Globus pallidus (tissue), 1 donor: ENCODE measurements around the gene FAAP100.

ENCODE experiments used
- DNase-seq: peaks from one replicate; pipeline ENCODE4 v3.0.0-alpha.2; 2015; ENCODE audit warnings: low spot score

The FAAP100 gene

DNA sequence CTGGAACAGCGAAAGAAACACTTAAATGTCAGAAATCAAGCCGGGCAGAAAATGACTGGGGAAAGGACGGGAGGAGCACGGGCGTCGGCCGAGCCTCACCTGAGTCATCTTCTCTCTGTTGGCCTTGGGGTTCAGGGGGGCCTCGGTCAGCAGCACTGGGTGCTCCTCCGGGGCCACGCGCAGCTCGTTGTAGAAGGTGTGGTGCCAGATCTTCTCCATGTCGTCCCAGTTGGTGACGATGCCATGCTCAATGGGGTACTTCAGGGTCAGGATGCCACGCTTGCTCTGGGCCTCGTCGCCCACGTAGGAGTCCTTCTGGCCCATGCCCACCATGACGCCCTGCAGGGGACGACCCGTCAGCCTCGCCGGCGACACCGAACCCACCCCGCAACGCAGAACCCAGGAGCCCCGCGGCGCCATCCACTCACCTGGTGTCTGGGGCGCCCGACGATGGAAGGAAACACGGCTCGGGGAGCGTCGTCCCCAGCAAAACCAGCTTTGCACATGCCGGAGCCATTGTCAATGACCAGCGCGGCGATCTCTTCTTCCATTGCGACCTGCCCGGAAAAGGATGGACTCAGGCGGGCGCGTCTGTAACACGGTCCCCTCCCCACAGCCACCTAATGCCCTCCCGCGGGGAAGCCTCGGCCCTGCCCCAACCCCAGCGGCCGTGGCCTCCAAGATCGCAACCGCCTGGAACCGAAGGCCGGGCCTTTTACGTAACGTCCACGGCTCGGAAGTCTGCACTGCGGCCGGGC, 40.2 kb downstream of the FAAP100 start:
- DNase-seq: no peak

DNA sequence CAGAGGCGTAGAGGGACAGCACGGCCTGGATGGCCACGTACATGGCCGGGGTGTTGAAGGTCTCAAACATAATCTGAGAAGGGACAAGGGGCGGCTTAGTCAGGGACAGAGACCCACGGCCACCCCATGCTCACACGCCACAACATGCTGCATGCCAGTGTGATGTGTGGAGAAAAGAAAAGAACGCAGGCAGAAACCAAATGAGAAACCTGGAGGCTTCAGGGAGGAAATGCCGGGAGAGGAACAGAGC, 40.7 kb downstream of the FAAP100 start:
- no peak for DNase-seq

DNA sequence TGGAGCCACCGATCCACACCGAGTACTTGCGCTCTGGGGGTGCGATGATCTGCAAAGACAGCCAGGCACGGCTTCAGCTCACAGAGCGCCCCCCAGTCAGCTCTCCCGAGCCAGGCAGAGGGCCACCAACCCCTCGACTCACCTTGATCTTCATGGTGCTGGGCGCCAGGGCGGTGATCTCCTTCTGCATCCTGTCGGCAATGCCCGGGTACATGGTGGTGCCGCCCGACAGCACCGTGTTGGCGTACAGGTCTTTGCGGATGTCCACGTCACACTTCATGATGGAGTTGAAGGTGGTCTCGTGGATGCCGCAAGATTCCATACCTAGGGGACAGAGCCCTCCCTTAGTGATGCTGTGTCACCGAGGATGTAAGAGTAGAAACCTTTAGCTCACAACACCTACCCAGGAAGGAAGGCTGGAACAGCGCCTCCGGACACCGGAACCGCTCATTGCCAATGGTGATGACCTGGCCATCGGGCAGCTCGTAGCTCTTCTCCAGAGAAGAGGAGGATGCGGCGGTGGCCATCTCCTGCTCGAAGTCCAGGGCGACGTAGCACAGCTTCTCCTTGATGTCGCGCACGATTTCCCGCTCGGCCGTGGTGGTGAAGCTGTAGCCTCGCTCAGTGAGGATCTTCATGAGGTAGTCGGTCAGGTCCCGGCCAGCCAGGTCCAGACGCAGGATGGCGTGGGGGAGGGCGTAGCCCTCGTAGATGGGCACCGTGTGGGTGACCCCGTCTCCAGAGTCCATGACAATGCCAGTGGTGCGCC, 41.2 kb downstream of the FAAP100 start:
- no peak for DNase-seq

DNA sequence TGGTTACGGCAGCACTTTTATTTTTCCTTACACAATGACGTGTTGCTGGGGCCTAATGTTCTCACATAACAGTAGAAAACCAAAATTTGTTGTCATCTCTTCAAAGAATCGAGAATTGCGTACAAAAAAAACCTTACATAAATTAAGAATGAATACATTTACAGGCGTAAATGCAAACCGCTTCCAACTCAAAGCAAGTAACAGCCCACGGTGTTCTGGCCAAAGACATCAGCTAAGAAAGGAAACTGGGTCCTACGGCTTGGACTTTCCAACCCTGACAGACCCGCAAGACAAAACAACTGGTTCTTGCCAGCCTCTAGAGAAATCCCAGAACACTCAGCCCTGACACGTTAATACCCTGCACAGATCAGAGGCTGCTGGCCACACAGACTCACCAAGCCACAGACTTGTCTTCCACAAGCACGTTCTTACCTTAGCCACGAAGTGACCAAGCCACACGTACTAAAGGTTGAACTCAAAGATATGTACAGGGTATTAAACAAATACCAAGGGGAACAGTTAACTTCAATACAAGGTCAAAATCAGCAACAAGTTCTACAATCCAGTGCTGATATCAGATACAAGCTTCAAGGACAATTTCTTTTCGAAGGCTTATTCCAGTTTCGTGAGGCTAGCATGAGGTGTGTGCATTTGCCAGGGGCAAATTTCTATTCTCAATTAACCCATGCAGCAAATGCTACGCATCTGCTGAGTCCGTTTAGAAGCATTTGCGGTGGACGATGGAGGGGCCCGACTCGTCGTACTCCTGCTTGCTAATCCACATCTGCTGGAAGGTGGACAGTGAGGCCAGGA, 42.0 kb downstream of the FAAP100 start:
- no peak for DNase-seq

DNA sequence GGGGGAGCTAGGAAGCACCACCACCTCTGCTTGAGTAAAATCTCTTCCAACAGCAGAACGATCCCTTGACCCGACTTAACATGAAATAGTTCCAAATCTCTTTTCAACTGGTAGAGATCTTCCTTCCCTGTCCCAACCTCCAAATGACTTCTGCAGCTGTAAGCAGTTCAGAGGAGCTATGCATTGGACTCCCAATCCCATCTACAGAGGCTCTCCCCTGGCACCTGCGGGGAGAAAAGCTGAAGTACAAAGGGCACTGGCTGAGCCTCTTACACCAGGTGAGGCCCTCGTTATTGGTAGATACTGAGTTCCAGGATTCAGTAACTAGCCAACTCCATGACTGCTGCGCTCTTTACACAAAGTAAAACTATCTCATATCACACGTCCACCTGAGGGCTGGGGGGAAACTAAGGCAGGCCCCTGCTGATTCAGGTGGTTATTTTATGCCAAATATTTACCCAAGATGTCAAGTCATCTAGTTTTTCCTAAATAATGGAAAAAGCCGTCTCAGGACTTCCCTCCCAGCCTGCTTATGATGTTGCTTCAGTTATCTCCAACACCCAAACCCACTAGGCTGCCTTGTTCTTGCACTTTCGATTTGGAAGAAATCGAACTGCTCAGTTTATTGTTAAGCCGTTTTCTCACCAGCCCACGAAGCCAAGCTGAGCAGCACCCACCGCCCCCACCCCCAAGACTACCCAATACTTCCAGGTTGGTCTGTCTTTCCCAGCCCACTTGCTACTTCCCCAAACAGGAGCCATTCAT, 42.8 kb downstream of the FAAP100 start:
- no peak for DNase-seq

DNA sequence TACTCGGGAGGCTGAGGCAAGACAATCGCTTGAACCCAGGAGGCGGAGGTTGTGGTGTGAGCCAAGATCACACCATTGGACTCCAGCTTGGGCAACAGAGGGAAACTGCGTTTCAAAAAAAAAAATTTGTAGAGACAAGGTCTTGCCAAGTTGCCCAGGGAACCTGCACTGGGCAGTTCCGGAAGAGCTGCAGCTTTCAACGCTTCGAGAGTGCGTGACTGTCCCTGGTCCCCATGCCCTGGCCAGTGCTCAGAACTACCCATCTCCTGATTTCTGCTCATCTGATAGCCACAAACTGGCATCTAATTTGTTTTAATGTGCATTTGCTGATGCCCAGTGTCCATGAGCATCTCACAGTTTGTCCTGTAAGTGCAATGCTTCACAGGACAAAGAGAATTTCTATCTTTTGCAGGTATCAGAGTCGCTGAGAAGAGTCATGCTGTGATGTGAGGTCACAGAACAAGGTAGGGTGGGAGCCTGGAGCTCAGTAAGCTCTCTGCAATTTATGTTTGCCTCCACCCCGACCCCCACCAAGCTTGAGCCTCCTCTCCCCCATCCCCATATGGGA, 43.4 kb downstream of the FAAP100 start:
- no peak for DNase-seq

DNA sequence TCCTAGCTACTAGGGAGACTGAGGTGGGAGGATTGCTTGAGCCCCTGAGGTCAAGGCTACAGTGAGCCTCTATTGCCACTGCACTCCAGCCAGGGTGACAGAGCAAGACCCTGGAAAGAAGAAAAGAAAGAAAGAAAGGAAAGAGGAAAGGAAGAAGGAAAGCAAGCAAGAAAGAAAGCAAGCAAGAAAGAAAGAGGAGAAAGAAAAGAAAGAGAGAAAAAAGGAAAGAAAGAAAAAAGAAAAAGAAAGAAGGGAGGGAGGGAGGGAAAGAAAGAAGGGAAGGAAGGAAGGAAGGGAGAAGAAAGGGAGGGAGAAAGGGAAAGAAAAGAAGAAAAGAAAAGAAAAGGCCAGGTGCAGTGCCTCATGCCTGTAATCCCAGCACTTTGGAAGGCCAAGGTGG, 48.5 kb downstream of the FAAP100 start:
- no peak for DNase-seq

DNA sequence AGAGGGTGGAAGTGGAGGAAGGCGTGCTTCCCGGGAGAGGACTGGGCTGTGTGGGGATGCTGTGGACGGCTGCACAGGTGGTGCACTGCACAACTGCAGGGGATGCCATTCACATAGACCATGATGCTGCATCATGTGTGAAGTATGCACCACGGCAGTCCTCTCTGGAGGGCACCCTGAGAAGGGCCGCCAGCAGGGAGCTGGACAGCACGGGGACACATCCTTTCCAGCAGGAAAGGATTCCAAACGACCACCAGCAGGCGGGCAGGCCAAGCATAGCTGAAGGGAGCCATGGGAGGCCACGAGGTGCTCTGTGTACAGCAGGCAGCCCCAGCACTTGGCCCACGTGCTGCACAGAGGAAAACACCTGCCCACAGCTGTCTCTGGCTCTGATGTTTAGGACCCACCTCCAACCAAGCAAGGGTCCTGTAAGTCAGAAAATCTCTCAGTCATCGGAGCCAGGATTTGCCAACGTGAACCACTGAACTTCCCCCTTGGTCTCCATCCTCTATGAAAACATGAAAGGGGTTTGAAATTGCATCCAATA, 49.6 kb downstream of the FAAP100 start:
- no peak for DNase-seq

DNA sequence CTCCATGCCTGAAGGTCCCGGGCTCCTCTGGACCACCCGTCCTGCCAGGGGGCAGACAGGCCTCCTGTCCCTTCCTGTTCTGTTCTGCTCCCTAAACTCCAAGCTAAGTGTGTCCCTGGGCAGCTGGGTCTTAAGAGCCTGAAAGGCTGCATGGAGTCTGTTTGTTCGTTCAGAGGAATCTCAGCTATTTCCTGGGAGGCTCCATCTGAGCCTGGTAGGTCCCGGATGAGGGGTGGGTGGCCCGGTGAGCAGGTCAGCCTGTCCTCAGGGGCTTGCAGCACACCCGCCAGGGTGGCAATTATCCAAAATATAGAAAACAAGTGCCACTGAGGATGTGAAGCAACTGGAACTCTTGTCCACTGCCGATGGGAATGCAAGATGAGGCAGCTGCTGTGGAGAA, 52.1 kb downstream of the FAAP100 start:
- DNase-seq: no peak

DNA sequence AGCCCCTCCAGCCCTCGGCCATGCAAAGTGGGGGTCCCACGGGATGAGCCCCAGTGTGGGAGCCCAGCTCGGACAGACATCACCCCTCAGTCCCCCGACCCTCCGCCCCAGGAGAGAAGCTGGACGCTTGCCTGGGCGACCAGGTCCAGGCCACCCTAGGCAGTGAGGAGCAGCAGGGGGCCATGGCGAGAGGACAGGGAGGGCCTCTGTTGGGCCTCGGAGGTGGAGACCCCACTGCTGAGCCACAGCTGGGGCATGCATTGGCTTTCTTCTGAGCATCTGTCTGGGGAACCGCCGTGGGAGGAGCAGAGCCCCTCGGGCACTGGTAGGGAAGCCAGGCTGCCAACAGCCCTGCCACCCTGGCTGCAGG, 52.6 kb downstream of the FAAP100 start:
- no peak for DNase-seq

DNA sequence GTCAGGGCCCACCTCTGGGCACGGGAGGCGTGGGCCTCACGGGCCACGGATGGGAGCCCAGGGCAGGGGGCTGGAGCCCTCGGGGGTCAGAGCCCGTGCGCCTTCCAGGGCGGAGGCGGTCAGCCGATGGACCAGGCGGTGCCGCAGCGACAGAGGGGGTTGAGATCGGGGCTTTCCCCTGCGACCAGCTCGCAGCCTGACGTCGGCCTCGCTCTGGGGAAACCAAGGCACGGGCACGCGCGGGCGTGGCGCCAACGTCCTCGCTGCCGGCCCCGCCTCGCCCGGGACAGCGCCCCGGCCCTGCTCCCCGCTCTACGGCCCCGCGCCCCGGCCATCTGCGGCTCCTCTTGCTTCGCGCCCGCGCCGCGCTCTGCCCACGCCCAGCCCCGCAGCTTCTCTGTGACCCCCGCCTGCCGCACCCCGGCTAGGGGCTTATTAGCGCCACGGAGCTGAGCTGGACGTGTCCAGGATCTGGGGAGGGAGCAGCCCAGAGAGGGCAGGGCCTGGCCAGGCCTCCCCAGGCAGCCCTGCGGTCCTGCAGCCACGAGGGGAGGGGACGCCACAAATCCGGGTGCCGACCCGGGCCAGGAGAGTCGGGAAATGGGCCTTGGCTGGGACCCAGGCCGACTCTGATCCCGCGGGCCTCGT, 53.1 kb downstream of the FAAP100 start:
- DNase-seq: no peak

DNA sequence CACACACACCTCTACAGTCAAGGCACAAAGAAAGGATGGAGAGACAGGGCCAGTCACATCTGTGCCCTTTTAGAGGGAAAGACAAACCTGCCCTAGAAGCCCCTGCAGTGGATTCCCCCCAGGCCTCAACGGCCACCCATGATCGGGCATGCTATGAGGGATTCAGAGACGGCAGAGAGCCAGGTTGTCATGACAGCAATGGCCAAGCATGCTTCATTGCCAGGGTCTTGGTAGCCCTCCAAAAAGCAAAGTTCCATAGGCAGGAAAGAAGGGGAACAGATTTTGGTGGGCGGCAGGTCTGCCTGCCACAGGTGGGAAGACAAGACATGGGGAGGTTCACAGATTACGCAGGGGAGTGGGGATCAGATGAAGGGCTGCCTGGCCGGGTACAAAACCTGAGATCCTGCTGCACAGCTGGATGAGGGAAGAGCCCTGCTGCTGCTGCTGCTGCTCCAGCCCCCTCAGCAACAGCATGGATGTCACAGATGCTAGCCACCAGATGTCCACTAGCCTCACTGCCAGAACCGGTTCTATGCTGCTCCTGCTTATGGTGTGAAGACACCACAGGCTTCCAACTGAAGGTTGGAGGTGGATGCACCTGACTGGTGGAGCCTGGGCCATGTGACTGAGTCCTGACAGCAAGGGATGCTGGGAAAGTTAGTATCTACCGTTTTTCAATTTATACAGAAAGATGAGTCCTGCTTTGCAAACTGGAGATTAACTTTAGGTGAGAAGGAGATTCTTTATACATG, 57.4 kb downstream of the FAAP100 start:
- no peak for DNase-seq

DNA sequence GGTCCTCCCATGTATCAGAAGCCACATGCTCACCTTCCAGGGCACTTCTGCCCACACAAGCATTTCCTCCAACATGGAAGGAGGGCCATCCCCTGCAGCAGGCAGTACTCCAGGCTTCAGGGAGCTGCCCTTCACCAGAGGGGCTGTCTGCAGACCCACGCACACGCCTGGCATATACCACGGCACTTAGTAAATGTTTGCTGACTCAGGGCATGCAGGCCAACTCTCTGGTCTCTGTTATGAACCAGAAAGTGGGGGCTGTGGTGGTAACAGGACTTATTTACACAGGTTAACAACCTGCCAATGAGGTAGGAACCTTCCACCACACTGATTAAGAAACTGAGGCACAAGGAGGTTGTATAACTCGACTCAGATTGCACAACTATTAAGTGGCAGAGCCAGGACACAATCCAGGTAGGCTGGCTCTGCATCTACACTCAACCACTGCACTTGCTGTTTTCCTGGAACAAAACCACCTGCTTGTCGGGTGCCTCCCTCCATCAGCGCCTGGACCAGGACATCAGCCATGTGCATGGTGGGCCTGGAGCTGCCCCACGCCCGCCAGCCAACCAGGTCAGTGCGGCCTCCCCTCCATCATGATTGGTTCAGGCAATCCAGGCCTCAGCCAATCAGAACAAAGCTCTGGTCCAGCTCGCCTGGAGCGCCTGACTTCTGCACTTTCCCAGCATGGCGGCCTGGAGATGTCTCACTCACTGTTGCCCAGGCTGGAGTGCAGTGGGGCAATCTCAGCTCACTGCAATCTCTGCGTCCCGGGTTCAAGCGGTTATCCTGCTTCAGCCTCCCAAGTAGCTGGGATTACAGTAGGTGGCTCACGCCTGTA, 58.7 kb downstream of the FAAP100 start:
- no peak for DNase-seq

DNA sequence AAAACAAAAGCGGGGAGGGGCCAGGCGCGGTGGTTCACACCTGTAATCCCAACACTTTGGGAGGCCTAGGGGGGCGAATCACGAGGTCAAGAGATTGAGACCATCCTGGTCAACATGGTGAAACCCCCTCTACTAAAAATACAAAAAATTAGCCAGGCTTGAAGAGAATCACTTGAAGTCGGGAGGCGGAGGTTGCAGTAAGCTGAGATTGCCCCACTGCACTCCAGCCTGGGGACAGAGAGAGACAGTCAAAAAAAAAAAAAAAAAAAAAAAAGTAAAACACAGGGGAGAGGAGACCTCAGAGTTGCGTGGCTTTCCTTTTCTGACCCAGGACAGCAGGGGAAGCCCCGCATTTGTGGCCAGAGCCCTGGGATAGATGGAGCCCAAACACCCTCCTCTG, 59.4 kb downstream of the FAAP100 start:
- no peak for DNase-seq

DNA sequence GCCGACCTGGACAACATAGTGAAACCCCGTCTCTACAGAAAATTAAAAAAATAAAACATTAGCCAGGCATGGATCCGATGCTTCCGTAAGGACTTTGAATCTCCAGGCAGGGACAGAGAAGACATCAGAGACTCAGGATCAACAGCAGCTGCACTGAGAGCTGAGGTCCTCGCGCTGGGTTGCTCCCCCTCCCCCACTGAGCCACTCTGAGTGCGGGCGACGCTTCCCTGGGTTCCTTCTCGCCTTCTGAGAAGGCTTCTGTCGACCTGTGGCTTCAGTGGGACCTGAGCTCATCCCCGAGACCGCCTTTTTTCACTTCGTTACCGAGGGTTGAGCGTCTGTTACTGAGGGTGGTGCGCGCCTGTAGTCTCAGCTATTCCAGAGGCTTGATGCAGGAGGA, 60.0 kb downstream of the FAAP100 start:
- DNase-seq: no peak

DNA sequence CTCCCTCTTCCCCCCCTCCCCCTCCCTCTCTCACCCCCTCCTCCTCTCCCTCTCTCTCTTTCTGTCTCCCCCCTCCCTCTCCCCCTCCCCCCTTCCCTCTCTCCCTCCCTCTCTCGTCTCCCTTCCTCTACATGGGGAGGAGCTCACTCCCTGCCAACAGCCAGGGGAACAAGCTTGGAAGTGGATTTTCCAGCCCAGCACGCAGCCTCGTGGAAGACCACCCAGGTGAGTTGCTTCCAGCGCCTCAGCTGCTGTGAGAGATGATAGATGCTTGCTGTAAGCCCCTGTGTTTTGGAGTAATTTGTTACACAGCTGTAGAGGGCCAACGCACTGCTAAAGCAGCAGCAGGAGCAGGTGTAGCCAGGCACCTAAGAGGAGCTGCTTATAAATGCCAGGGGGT, 60.4 kb downstream of the FAAP100 start:
- no peak for DNase-seq

DNA sequence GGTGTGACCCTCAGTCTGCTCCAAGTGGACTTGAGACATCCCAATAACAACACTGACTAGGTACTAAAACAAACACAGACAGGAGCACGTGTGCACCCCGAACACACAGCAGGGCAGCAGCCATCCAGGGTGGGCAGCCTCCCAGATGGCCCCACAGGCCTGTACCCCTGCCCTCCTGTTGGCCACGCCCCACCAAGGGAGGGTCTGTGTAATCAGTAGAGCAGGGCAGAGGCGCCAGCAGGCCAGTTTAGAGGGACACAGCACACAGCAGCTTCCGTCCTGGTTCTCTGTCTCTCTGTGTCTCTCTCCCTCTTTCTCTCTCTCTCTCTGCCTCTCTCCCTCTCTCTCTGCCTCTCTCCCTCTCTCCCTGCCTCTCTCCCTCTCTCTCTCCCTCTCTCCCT, 61.0 kb downstream of the FAAP100 start:
- no peak for DNase-seq

DNA sequence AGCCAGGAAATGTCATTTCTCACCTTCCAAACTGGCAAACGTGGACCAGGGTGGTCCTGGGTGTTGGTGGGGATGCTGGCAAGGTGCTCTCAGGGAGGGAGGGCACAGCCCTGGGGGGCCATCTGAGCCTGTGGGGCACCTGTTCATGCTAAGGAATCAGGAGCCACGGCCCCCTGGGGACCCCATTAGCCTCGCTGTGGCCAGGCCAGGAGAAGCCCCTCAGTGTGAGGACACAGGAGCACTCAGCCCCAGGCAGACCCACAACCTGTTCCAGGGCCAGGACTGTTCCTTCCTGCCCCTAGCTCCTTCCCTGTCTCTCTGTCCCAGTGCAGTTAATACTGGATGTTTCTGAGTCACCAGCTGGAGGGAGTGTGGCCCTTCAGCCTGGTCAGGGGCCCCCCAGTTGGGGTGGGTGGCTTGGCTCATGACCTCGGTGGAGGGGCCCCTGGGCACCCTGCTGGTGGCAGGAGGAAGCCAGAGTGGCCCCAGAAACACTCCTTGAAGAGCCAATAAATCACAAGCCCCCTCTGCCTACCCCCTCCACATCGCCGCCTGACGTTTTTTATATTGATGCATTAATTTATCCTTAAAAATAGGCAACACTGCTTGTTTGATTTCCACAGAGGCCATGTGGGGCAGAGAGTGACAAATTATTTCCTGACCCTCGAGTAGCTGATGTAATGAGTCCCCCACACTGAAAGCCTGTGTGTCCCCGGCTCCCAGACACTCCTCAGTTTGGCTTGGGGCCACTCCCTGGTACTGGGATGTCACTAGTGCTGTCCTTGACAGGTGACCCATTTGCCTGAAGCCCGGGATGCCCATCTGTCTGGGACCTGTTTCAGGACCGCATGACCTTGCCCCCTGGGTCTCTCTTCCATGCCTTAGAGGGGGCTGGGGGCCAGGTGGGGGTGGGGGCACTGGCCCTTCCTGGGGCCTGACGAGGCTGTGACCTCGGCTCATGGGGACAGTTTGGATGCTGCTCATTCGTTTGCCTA, 61.9 kb downstream of the FAAP100 start:
- DNase-seq: no peak
